Uterus (tissue), 2 donors: ENCODE measurements around the gene TOGARAM2.

Experiments
- CTCF ChIP-seq, 4 experiments: fragments of 200-600 bp in 2 of 4; fragments of 450-650 bp in 2 of 4; sonication (generic) in 2 of 4; IDR thresholded peaks; one replicate each; pipeline ENCODE4 v1.5.1; 2016 to 2019; ENCODE audit warnings: antibody characterized with exemption in 4 of 4, mild to moderate bottlenecking in 2 of 4, moderate library complexity in 1 of 4
- POLR2A ChIP-seq, 2 donors: fragments of 450-650 bp; IDR thresholded peaks; one replicate each; pipeline ENCODE4 v1.6.1; 2016; ENCODE audit warnings: antibody characterized with exemption in 2 of 2, mild to moderate bottlenecking in 1 of 2, moderate library complexity in 1 of 2

GRCh38 chr2:29009711-29010677 lies 28.9 kb downstream of the TOGARAM2 start:
- TF ChIP-seq POLR2A (IDR thresholded peaks at IDR 0.05) (no peak), CTCF (IDR thresholded peaks at IDR 0.05) (no peak)
